HG02973 (cell line): ENCODE results near the gene TOX2.

ENCODE experiments used
- ATAC-seq: cut with Tn5 transposase; IDR thresholded peaks from one replicate; pipeline ENCODE4 v1.9.1; 2021; ENCODE audit warnings: moderate library complexity; ENCODE audit not compliant: unreplicated experiment

TOX2 gene

DNA sequence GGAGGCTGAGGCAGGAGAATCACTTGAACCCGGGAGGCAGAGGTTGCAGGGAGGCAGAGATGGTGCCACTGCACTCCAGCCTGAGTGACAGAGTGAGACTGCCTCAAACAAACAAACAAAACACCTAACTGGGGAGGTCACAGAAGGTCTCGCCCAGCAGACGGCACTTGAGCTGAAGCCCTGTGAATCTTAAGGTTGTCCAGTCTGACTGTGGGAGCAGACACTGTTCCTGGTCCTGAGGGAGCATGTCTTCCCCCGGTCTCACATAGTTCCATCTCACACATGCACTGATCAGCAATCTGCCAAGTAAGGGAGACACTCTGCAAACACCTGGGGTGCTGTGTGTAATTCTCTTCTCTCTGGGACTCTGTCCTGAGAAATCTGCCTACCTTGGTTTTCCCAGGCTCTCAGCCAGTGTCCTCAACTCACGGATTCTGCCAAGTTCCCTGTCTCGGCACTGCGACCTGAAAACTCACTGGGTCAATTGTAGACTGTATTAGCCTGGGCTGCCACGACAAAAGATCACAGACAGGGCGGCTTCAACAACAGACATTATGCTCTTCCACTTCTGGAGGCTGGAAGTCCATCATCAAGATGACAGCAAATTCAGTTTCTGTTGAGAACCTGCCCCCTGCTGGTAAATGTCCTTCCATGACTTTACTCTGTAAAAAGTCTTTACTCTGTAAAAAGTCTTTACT is 178.0 kb downstream of the TOX2 start:
- ATAC-seq, result no peak

DNA sequence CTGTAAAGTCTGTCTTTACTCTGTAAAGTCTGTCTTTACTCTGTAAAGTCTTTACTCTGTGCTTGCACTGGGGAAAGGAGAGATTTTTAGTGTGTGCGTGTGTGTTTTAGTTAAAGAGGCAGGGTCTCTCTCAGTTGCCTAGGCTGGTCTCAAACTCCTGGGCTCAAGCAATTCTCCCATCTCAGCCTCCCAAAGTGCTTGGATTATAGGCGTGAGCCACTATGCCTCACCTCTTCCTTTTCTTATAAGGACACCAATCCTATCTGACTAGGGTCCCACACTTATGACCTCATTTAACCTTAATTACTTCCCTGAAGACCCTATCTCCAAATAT is 178.6 kb downstream of the TOX2 start:
- ATAC-seq, result no peak

DNA sequence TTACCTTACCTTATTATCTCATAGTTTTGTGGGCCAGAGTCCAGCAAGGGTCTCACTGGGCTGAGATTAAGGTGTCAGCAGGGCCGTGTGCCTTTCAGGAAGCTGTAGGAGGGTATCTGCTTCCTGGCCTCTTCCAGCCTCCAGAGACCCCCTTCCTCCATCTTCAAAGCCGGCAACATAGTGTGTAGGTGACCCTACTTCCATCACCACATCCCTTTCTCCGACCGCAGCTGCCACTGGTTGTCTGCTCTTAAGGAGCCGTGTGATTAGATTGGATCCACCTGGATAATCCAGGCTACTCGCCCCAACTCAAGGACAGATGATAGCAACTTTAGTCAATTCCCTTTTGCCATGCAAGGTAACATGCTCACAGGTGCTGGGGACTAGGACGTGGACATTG is 181.2 kb downstream of the TOX2 start:
- no peak for ATAC-seq

DNA sequence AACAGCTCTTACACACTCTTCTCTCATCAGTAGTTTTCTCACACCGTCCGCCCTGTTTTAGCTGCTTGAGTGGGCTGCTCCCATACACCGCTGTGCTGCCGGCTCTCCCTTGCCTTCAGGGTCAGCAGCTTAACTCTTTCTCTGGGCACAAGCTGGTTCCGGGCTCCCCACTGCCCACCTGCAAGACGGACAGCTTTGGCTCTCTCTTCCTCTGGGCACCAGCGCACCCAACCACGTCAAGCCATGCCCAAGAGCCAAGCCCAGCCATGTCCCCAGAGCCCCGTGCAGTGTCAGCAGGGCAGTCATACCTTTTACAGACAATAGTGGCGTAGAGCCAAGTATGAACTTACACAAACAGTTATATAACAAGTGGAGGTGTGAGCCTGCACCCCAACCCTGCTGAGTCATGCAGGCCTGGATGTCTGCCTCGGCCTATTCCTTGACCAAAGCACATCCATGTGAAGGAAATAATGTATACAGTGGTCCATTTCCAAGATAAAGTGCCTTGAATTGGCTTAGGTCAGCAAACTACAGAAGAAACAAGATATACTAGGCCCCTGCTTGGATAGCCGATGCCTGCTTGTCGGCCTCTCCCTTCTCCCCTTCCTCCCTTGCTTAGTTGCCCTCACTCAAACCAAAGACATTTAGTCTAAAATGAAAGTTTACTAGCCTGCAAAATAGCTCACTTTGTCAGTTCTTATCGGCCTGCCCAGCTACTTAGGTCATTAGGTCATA is 183.0 kb downstream of the TOX2 start:
- ATAC-seq, result no peak

DNA sequence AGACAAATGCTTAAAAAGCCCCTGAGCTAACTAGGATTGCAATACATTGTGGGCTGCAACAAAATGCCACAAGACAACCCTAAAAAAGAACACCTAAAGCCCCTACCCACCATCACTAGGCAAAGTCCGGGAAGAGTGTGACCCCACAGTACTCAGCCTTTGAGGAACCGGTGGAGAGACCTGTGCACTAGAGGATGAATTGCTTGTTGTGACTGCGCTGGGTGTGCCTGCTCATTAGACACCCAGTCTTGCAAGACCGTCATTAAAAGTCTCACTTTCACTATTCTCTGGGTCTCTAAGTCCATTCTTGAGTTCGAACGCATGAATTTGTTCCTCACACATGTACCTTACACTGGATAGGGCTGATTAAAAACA is 183.6 kb downstream of the TOX2 start:
- no peak for ATAC-seq

DNA sequence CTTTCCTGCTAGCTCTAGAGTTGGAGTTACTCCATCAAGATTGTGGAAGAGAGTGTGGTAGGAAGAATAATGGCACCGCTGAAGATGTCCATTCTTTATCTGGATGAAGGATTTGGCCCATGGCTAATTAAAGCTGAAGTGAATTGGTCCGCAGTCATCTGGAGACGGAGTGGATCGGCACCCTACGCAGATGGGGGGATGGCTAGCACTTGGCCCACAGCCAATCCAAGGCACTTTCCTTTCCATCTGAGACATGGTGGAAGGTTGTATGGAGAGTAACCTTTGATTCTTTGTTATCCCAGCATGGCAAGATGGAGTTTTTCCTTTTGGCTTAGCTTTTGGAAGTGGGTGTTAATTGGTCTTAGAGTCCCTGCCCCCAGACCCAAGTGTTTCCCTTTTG is 184.0 kb downstream of the TOX2 start:
- no peak for ATAC-seq

DNA sequence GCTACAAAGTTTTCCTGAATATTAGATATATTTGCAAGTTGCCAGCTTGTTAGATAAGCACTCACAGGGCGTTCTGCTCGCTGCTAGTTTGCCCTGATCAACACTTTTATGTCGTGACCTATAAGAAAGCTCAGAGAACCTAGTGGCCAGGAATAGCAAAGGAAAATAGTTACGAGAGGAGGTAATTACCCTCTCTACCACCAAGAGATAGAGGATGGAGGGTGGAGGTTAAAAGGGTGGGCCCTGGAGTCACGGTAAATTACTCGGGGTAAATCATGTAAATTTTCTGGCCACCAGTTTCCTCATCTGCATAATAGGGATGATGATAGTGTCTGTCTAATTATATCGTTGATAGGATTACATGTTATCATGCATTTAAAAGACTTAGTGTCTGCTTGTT is 185.2 kb downstream of the TOX2 start:
- no peak for ATAC-seq

DNA sequence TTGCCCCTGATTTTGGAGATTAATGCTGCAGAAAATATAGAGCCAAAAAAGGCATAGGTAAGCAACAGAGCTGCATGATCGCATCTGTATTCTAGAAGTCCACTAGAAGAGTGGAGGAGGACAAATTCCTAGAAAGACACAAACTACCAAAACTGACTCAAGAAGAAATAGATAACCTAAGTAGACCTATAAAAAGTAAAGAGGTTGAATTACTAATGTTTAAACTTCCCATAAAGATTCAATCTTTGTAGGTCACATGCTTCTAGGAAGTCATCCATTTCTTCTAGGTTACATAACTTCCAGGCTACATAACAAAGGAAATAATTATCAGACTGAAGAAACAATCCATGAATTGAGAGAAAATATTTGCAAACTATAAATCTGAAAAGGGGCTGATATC is 187.9 kb downstream of the TOX2 start:
- ATAC-seq, result no peak

DNA sequence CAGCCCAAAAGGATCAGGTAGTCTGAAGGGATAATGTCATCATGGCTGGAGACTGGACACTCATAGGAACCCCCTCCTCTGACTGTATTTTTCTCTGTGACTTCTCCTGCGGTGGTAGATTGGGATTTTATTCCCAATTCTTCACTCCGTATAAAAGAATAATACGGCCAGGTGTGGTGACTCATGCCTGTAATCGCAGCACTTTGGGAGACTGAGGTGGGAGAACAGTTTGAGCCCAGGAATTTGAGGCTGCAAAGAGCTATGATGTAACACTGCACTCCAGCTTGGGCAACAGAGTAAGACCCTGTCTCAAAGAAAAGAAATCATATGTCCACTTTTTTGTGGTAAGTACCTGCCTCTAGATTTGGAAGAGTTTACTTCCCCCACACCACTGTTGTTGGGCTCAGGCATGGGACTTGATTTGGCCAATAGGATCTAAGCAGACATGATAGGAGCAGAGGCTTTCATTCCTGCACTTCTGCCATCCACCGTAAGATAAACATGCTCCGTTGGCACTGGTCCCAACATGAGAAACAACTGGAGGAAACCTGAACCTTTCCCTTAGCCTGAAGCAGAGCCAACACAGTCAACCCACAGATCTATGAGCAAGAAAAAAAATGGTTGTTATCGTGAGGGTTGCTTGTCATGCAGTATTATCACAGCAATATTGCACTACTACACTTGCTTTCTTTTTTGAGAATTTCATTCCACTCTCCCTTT is 190.3 kb downstream of the TOX2 start:
- no peak for ATAC-seq

DNA sequence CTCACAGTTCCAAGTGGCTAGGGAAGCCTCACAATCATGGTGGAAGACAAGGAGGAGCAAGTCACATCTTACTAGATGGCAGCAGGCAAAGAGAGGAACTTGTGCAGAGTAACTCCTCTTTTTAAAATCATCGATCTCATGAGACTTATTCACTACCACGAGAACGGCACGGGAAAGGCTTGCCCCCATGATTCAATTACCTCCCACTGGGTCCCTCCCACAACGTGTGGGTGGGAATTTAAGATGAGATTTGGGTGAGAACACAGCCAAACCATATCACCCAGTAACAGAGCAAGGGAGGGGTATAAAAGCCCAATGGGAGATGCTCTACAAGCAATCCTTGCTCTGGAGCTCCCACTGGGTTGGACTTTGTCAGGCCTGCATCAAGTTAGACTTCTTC is 192.0 kb downstream of the TOX2 start:
- no peak for ATAC-seq

DNA sequence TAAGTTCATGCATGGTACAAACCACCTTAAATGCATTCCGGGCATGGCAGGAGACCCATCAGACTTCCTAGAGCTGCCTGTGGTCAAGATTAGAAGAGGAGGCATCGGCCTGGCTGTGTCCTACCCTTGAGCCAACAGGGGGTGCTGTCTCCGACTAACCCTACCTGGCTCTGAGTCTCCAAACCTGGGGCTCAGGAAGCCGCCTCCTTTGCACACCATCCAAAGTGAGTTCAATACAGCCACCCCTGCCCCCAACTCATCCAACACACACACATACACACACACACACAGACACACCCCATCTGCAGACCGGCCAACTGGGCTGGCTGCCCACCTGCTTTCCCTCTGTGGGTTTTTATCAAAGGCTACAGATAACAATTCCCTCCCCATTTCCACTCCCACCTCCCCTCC is 195.3 kb downstream of the TOX2 start:
- no peak for ATAC-seq

DNA sequence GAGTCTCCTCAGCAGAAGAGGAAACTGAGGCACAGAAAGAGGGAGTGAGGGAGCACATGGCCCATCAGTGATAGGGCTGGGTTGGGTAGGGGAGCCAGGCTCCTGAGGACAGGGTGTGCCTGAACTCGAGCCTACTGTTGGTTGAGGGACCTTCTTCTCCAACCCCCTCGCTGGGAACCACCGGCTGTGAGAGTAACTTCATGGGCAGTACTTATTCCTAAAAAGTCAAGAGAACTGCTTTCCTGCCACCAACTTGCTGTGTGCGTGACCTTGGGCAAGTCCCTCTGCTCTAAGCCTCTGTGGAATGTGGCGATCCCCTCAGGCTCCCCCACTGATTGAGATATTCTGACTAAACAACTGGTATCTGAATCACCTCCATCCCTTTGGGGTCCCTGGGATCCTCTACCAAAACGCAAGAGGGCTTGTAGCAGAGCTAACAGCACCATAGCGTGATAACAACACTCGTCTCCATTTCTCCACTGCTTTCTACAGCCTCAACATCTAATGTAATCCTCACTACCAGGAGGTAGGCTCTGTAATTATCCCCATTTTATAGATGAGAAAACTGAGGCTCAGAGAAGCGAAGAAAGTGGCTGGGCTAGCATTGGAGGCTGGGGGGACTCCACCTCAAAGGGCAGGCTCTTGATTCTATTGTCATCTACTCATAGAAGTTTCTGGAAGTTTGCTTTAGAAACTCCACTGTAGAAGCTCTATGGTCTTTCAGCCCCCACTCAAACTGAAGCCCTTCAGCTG is 196.3 kb downstream of the TOX2 start:
- no peak for ATAC-seq

DNA sequence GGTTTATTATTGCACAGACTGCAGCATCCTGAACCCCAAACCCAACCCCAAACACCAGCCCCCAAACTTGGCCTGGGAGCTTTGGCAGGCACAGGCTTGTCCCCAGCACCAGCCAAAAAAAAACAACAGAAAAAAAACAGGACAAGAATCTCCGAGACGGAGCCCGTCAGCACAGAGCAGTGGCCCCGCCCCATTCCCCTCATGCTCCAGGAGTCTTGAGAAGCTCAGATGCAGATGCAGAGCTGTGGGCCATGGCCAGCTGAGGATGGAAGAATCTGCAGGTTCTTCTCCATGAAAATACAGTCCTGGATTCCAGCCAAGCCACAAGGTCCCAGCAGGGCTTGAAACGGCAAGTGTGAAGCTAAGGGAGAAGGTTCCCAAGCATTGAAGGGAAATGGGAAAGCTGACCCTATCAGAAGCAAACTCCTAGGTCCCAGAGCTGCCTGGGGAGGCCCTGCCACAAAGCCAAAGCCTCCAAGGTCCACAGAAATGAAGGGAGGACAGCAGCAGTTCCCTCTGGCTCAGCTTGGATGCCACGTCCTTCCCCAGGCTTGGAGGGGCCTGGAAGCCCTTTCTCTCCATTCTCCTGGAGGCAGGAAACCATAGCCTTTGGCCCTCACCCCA is 197.2 kb downstream of the TOX2 start:
- no peak for ATAC-seq

DNA sequence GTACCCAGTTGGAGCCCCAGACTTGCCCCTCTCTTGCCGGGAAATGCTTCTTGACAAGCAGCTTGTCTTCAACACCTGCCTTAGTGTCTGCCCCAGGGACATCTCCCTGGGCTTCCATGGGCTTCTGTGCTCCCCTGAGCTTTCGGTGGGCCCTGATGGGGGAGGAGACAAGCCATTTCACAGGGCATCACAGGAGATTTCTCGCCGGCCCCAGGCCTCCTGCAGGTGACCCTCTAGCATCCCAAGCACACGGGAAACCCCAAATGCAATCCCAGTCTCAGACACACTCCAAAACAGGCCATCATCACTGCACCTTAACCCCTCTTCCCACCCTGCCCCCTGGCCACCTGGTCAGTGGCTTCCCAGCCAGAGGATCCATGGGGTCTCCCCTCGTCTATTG is 197.8 kb downstream of the TOX2 start:
- ATAC-seq, result no peak

DNA sequence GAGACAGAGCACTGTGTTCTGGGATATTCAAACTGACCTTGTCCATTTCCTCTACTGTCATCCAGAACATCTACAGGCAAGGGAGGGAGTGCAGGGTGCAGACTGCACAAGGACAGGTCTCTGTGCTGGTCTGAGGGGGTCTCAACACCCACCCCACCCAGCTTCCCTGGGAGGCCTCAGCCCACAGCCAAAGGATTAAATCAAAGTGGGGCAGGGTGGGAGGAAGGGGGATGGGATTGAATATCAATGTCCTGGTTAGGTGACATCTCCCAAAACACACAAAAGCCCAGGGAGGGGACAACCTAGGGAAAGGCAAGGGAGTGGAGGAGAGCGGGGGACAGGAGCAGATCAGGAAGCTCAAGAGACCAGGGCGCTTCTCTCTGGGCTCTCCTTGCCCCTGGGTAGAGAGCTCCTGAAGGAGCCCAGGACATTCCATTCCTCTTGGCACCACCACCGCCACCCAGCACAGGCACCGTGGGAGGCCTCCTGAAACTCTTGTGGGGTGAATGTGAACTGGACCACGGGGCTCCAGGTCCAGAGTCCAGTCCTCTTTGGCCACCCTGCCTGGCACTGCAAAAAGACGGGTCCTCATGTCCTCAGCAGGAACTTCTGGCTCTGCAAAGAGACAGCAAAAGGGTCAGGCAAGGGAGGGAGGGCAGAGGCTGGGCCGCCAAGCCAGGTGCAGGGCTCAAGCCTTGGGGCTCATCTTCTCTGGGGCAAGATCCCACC is 198.4 kb downstream of the TOX2 start:
- ATAC-seq, result no peak

DNA sequence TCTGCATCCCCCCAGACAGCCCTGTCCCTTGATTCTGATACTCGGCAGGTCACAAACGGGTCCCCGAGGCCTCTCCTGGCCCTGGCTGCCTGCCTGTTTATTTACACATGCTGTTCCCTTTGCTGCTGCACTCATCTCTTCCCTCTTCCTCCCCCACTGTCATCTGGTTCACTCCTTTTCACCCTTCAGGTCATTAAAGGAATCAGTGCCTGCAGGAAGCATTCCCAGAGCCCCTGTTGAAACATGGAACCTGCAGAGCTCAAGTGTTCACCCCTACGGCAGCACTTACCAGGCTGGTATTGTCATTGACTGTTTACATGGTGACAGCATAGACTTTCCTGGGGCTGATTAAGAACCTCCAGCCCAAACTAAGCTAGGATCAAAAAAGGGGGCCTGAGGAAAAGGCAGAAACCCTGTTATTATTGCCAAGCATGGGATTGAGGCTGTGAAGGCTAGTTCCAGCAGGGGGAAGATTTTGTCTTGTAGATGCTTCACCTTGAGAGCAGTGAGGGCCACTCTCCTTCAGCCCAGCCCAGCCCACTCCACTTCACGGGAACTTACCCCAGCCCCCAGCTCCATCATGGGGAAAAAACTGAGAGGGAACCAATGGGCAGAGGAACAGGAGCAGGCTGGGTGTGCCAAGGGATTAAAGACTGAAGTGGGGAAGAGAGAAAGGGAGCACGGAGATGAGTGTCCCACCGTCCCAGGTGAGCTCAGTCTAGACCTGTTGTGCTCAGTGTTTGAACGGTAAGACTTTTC is 199.1 kb downstream of the TOX2 start:
- ATAC-seq, result no peak

DNA sequence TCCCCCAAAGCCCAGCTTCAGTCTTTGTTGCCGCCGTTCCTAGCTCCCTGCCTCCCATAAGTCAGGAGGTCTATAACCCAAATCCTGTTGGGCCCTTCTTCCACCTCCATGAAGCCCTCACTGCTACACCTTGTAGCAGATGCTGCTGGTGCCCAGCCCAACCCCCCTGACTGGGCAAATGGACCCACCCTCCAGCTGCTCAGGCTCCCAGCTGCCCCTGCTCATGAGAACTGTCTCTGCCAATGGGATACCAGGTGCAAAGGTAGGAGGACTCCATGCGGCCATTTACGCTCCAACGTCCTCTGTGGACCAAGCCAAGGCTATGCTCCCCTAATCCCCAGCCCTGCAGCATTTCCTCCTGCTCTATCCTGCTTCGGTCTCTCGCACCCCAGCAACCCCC is 200.5 kb downstream of the TOX2 start:
- no peak for ATAC-seq

DNA sequence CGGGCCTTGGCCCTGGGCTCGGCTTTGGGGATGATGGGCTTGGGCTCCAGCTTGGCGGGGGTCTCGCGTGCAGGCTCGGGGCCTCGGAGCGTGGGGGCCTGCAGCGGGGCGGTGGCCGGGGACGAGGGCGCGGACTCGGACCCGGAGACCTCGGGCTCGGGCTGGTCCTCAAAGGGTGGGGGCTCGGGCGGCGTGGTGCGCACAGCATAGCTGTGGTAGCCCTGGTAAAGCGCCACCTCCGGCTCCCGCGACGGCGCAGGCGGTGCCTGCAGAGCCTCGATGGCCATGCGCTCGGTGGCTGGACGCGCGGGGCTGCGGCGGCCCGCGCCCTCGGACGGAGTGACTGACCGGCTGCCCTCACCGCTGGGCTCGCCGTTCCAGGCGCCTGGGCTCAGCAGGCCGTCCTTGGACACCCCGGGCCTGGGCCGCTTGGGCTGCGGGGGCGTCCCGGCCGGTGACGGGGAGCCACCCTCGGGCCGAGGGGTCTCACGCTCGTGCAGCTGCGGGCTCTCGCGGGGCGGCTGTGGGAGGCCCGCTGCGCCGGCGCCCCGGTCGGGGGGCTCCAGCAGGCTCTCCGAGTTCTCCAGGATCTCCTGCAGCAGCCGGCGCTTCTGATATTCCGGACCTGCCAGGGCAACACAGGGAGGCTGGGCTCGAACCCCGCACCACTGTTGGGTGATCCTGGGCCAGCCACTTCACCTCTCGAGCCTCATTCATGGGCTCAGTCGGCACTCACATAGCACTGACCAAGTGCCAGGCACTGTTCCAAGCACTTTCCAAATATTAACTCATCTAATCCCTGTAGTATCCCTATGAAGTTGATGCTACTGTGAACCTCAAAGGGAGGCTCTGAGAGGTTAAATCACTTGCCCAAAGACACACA is 201.4 kb downstream of the TOX2 start:
- no peak for ATAC-seq
